Measurements from ENCODE around the gene XRCC6. TPM values are rescaled to one million over a fixed set of nuclear protein-coding genes. Genes with fewer than 3 reads are reported as not detected.
"Not testable (repeated sequence)": the region's sequence is repeated elsewhere in the genome, so short reads cannot be mapped to it uniquely, and the experiment has no call there.

The XRCC6 gene
- total RNA-seq, 6 experiments from 2014 or later = 324 to 395 (median 373) TPM

- Mint-ChIP-seq H3K27me3 (ENCODE audit: insufficient read depth) (peaks cover 3% of the 10 kb centered on the region), H3K9me3 (no peaks in the 10 kb centered on the region), H3K4me3 (peak overlapping the region; percentile 38), H3K4me1 (ENCODE audit: low read depth) (peaks cover 55% of the 10 kb centered on the region), H3K27ac (peak overlapping the region; percentile 89), H3K36me3 (ENCODE audit: low read depth) (peaks cover 12% of the 10 kb centered on the region)
- DNase-seq = peak; percentile 85
- no peak; the same call in 1 of the 2 replicates for TF ChIP-seq CTCF (IDR thresholded peaks at IDR 0.05)
Measured at GRCh38 chr22:41668971-41669911, 48.1 kb downstream of the XRCC6 start.

- H3K36me3 Mint-ChIP-seq (ENCODE audit: low read depth) = peaks cover 24% of the 10 kb centered on the region
- DNase-seq; H3K27me3 Mint-ChIP-seq (ENCODE audit: insufficient read depth); H3K9me3 Mint-ChIP-seq; H3K4me3 Mint-ChIP-seq: not testable (repeated sequence)
- H3K27ac Mint-ChIP-seq = peak overlapping the region; percentile 13; the same call in 1 of the 2 replicates
- peaks cover 52% of the 10 kb centered on the region for H3K4me1 Mint-ChIP-seq (ENCODE audit: low read depth)
Measured at GRCh38 chr22:41672096-41672495, 51.0 kb downstream of the XRCC6 start.

- peaks cover 24% of the 10 kb centered on the region for H3K36me3 Mint-ChIP-seq (ENCODE audit: low read depth)
- peak; percentile 36 for DNase-seq
- H3K27me3 Mint-ChIP-seq (ENCODE audit: insufficient read depth) = no peaks in the 10 kb centered on the region; the same call in 1 of the 2 replicates
- peak; percentile 66; the same call in 1 of the 2 replicates for TF ChIP-seq CTCF (IDR thresholded peaks at IDR 0.05)
- peak overlapping the region; percentile 31; the same call in 1 of the 2 replicates for H3K27ac Mint-ChIP-seq
- H3K4me3 Mint-ChIP-seq = no peak overlapping the region
- no peaks in the 10 kb centered on the region for H3K9me3 Mint-ChIP-seq
- H3K4me1 Mint-ChIP-seq (ENCODE audit: low read depth) = peaks cover 44% of the 10 kb centered on the region
Measured at GRCh38 chr22:41672780-41673509, 51.9 kb downstream of the XRCC6 start.

GRCh38 chr22:41674846-41675340 lies 53.8 kb downstream of the XRCC6 start:
- no peak for DNase-seq
- Mint-ChIP-seq H3K9me3 (no peaks in the 10 kb centered on the region), H3K4me1 (ENCODE audit: low read depth) (peaks cover 32% of the 10 kb centered on the region), H3K36me3 (ENCODE audit: low read depth) (peaks cover 31% of the 10 kb centered on the region), H3K27me3 (ENCODE audit: insufficient read depth) (no peaks in the 10 kb centered on the region; the same call in 1 of the 2 replicates), H3K4me3 (no peak overlapping the region), H3K27ac (peak overlapping the region; percentile 44)
- no peak for TF ChIP-seq CTCF (IDR thresholded peaks at IDR 0.05)

- H3K27ac Mint-ChIP-seq = 0 out of 2 replicates have a peak overlapping the region, but pooled peaks have one; percentile 20
- no peak for DNase-seq
Measured at GRCh38 chr22:41676134-41676533, 55.0 kb downstream of the XRCC6 start.

More at GRCh38 chr22:41676134-41676533, 55.0 kb downstream of the XRCC6 start:
- Mint-ChIP-seq H3K27me3 (ENCODE audit: insufficient read depth) (no peaks in the 10 kb centered on the region; the same call in 1 of the 2 replicates), H3K36me3 (ENCODE audit: low read depth) (peaks cover 39% of the 10 kb centered on the region), H3K4me1 (ENCODE audit: low read depth) (peaks cover 24% of the 10 kb centered on the region; the same call in 1 of the 2 replicates), H3K9me3 (no peaks in the 10 kb centered on the region), H3K4me3 (no peak overlapping the region)
- no peak for TF ChIP-seq CTCF (IDR thresholded peaks at IDR 0.05)

Data from HFFc6 (cell line).